IMR-90 (cell line): ENCODE measurements around the gene CTNNA2. TPM values are rescaled to one million over a fixed set of nuclear protein-coding genes. Genes with fewer than 3 reads are reported as not detected.

Experiments used
- ATAC-seq: fragments of 200-7000 bp; cut with Tn5 transposase; 2 replicates; pipeline ENCODE4 v1.9.1; 2020; ENCODE audit warnings: low read depth, mild to moderate bottlenecking, moderate library complexity
- BruUV-seq: library from RNA; stranded (reverse); fragments of 400-500 nt; replicated peaks from 2 replicates; lab custom pipeline; 2021; lab: Mats Ljungman, UMichigan
- CTCF ChIA-PET: fragments of 300-600 bp; formaldehyde crosslinking; extraction: SDS; loops from one replicate; lab custom pipeline; 2021; ENCODE audit warnings: antibody characterized with exemption; lab: Yijun Ruan, JAX
- POLR2A ChIA-PET: fragments of 300-600 bp; sonication (Branson Sonifier 250); formaldehyde crosslinking; loops from one replicate; lab custom pipeline; 2022; ENCODE audit warnings: antibody characterized with exemption; ENCODE audit not compliant: unreplicated experiment; lab: Charles Lee
- DNase-seq: peaks from one replicate; pipeline ENCODE4 v3.0.0; 2013
- H2AFZ ChIP-seq: replicated peaks from 2 replicates; pipeline ENCODE3; 2013; ENCODE audit warnings: low read length, mild to moderate bottlenecking; ENCODE audit not compliant: poor library complexity
- H2AK5ac ChIP-seq: 2 replicates; pipeline ENCODE4 v1.6.1; 2013; ENCODE audit warnings: low read depth, low read length, inconsistent platforms
- H2AK9ac ChIP-seq: replicated peaks from 2 replicates; pipeline ENCODE3; 2013; ENCODE audit warnings: mild to moderate bottlenecking, low read depth, low read length, moderate library complexity; ENCODE audit not compliant: poor library complexity
- H2BK120ac ChIP-seq: 2 replicates; pipeline ENCODE4 v1.6.1; 2013; ENCODE audit warnings: low read depth, low read length, inconsistent platforms
- H2BK15ac ChIP-seq: 3 replicates; pipeline ENCODE4 v1.6.1; 2013; ENCODE audit warnings: low read depth, low read length, inconsistent platforms
- H2BK20ac ChIP-seq: 2 replicates; pipeline ENCODE4 v1.6.1; 2013; ENCODE audit warnings: low read depth, mild to moderate bottlenecking, inconsistent platforms, low read length, moderate library complexity
- H2BK5ac ChIP-seq: 2 replicates; pipeline ENCODE4 v1.6.1; 2013; ENCODE audit warnings: mild to moderate bottlenecking, low read depth, low read length, inconsistent platforms; ENCODE audit not compliant: poor library complexity, severe bottlenecking
- H3K14ac ChIP-seq: replicated peaks from 2 replicates; pipeline ENCODE4 v1.6.1; 2013; ENCODE audit warnings: low read depth, low read length, inconsistent platforms
- H3K18ac ChIP-seq: 2 replicates; pipeline ENCODE4 v1.6.1; 2013; ENCODE audit warnings: low read depth, low read length, control low read depth
- H3K23ac ChIP-seq: 2 replicates; pipeline ENCODE4 v1.6.1; 2013; ENCODE audit warnings: low read depth, low read length, inconsistent platforms
- H3K27ac ChIP-seq: 2 replicates; pipeline ENCODE4 v1.5.1; 2013; ENCODE audit warnings: mild to moderate bottlenecking, control low read depth, low read length; ENCODE audit not compliant: insufficient read depth
- H3K27me3 ChIP-seq: 2 replicates; pipeline ENCODE4 v1.6.1; 2013; ENCODE audit warnings: low read length; ENCODE audit not compliant: control insufficient read depth, insufficient read depth
- H3K36me3 ChIP-seq: 2 replicates; pipeline ENCODE4 v1.6.1; 2013; ENCODE audit warnings: low read length, mixed read lengths; ENCODE audit not compliant: control insufficient read depth, insufficient read depth
- H3K4ac ChIP-seq: 2 replicates; pipeline ENCODE4 v1.6.1; 2013; ENCODE audit warnings: low read depth, low read length, inconsistent platforms
- H3K4me1 ChIP-seq: 2 replicates; pipeline ENCODE4 v1.6.1; 2013; ENCODE audit warnings: low read length, mixed read lengths; ENCODE audit not compliant: control insufficient read depth, insufficient read depth
- H3K4me2 ChIP-seq: 2 replicates; pipeline ENCODE4 v1.6.1; 2013; ENCODE audit warnings: low read depth, mild to moderate bottlenecking, control low read depth, low read length, moderate library complexity
- H3K4me3 ChIP-seq: 2 replicates; pipeline ENCODE4 v1.5.1; 2013; ENCODE audit warnings: low read depth, mild to moderate bottlenecking, control low read depth, low read length, moderate library complexity; ENCODE audit not compliant: insufficient read depth
- H3K56ac ChIP-seq: 2 replicates; pipeline ENCODE4 v1.6.1; 2013; ENCODE audit warnings: low read length, inconsistent platforms; ENCODE audit not compliant: insufficient read depth; ENCODE audit errors: extremely low read depth
- H3K79me1 ChIP-seq, 2 experiments: 2 replicates each; pipeline ENCODE4 v1.6.1; 2013; ENCODE audit warnings: low read length in 2 of 2, inconsistent platforms in 1 of 2, low read depth in 1 of 2
- H3K9ac ChIP-seq: 2 replicates; pipeline ENCODE4 v1.6.1; 2013; ENCODE audit warnings: low read depth, low read length, control low read depth
- H3K9me1 ChIP-seq: 2 replicates; pipeline ENCODE4 v1.6.1; 2013; ENCODE audit warnings: low read length, inconsistent platforms; ENCODE audit not compliant: insufficient read depth
- H3K9me3 ChIP-seq: 2 replicates; pipeline ENCODE4 v1.6.1; 2013; ENCODE audit warnings: low read length; ENCODE audit not compliant: control insufficient read depth, insufficient read depth
- H4K20me1 ChIP-seq: 2 replicates; pipeline ENCODE4 v1.6.1; 2013; ENCODE audit warnings: low read length, inconsistent platforms; ENCODE audit not compliant: insufficient read depth
- H4K5ac ChIP-seq: 2 replicates; pipeline ENCODE4 v1.6.1; 2013; ENCODE audit warnings: mild to moderate bottlenecking, low read depth, low read length, control low read depth
- H4K8ac ChIP-seq, 2 experiments: 2 replicates each; pipeline ENCODE4 v1.6.1; 2013; ENCODE audit warnings: low read depth in 2 of 2, low read length in 2 of 2, control low read depth in 1 of 2, inconsistent platforms in 1 of 2
- H4K91ac ChIP-seq: 2 replicates; pipeline ENCODE4 v1.6.1; 2013; ENCODE audit warnings: low read depth, low read length, inconsistent platforms; ENCODE audit not compliant: insufficient read depth
- BHLHE40 ChIP-seq: fragments of 150-350 bp; IDR thresholded peaks from 2 replicates; pipeline ENCODE4 v1.6.1; 2016; ENCODE audit warnings: mild to moderate bottlenecking, low read depth, low read length
- RCOR1 ChIP-seq: IDR thresholded peaks from 2 replicates; pipeline ENCODE4 v1.6.1; 2012; ENCODE audit warnings: mild to moderate bottlenecking, low read length, improper control_type of control experiment; ENCODE audit not compliant: insufficient replicate concordance
- SMC3 ChIP-seq: fragments of 150-350 bp; IDR thresholded peaks from 2 replicates; pipeline ENCODE4 v1.6.1; 2016; ENCODE audit warnings: low read depth, mild to moderate bottlenecking, antibody characterized with exemption, low read length, moderate library complexity
- WGBS, 2 experiments: methylation state at CpG; one replicate each; pipeline versions ENCODE4 v1.1.5 to v1.1.7; 2013; ENCODE audit warnings: missing lambda C conversion rate in 2 of 2; ENCODE audit not compliant: insufficient read length in 1 of 2; ENCODE audit errors: extremely low coverage in 2 of 2; 5-methylcytosine and 5-hydroxymethylcytosine counted together
- dilution Hi-C: fragments of 300-500 bp; cut with HindIII; formaldehyde crosslinking; loops from one replicate; pipeline ENCODE4 v1.14.3; 2018; ENCODE audit warnings: low sequenced_read_pairs; ENCODE audit not compliant: unreplicated experiment
- in situ Hi-C: fragments of 300-500 bp; cut with MboI; formaldehyde crosslinking; loops from 3 replicates; pipeline ENCODE4 v1.14.3; 2019; ENCODE audit warnings: low sequenced_read_pairs, inconsistent platforms, mixed read lengths
- intact Hi-C: fragments of 100-400 bp; cut with micrococcal nuclease; formaldehyde crosslinking; loops from 2 replicates; pipeline ENCODE4 v1.10.0; 2022
- polyA plus RNA-seq, 3 experiments: library from polyadenylated mRNA; depleted of rRNA; stranded (reverse); fragments of >200 nt; gene quantifications; 2 replicates each; pipeline ENCODE4 v1.2.3, GENCODE V29; 2012; ENCODE audit warnings: low replicate concordance in 1 of 3
- total RNA-seq: library from RNA; depleted of rRNA; stranded (reverse); fragments of >200 nt; gene quantifications from 2 replicates; pipeline ENCODE4 v1.2.3, GENCODE V29; 2012

Gene CTNNA2
- total and polyA plus RNA-seq, 2 of the 4 experiments (the other 2 are of a cell fraction) = not detected

DNA sequence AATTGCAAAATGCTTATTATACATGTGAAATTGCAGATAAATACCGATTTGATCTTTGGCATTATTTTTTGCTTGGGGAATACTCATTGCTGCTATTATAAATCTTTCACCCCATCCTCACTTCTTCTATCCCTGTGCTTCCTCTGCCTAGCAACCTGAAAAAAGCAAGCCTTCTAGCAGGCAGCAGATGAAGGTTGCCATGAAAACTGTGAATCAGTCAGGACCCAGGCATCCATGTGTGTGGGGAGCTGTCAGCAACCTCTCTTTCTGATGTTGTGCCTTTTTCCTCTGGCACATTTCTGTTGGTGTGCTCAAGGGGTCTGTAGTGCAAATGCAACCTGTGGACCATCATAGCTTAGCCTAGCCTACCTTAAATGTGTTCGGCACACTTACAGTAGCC, 427.5 kb downstream of the CTNNA2 start:
- no peak overlapping the region for H3K4me2 ChIP-seq
- no peak overlapping the region for H4K5ac ChIP-seq
- H3K9ac ChIP-seq = no peak overlapping the region
- in situ Hi-C loops = no loop called here
- ATAC-seq (no peak), DNase-seq (no peak)
- intact Hi-C loops = no loop called here
- H3K23ac ChIP-seq = no peak overlapping the region
- no peaks in the 10 kb centered on the region for H4K20me1 ChIP-seq
- H3K14ac ChIP-seq = no peak overlapping the region
- H4K8ac ChIP-seq = no peak overlapping the region
- H4K91ac ChIP-seq = no peak overlapping the region
- no peaks in the 10 kb centered on the region for H3K9me3 ChIP-seq
- no peak overlapping the region for H2BK5ac ChIP-seq
- no peaks in the 10 kb centered on the region for H3K79me1 ChIP-seq
- no peak overlapping the region for H2BK20ac ChIP-seq
- no peak for TF ChIP-seq SMC3
- TF ChIP-seq BHLHE40 = no peak
- no peak for TF ChIP-seq RCOR1
- CTCF ChIA-PET = interaction anchor here (1.1 kb wide), 1 partner anchor 132 kb away, joined by 3 read pairs; no protein-coding TSS in a partner anchor
- dilution Hi-C loops = no loop called here
- no peak overlapping the region for H3K27ac ChIP-seq
- H3K27me3 ChIP-seq = peaks cover 2% of the 10 kb centered on the region; the same call in 1 of the 2 replicates
- H3K4me3 ChIP-seq = no peak overlapping the region
- no peak overlapping the region for H2AK9ac ChIP-seq
- POLR2A ChIA-PET = no interaction called here
- no peak overlapping the region for H3K18ac ChIP-seq
- no peak overlapping the region for H2AFZ ChIP-seq
- no peaks in the 10 kb centered on the region for H3K9me1 ChIP-seq
- WGBS, 2 experiments = no CpG with 5 or more reads among the region's 2 CpGs
- H3K4ac ChIP-seq = no peak overlapping the region
- H3K36me3 ChIP-seq = no peaks in the 10 kb centered on the region
- H2BK120ac ChIP-seq = no peak overlapping the region
- no TSS peak for BruUV-seq
- H2AK5ac ChIP-seq = no peak overlapping the region
- H3K56ac ChIP-seq = no peak overlapping the region
- H2BK15ac ChIP-seq = no peak overlapping the region
- H3K4me1 ChIP-seq = no peaks in the 10 kb centered on the region
